Fibroblast of lung (primary cell): Measurements from ENCODE around the gene LPP. TPM values are rescaled to one million over a fixed set of nuclear protein-coding genes. Genes with fewer than 3 reads are reported as not detected.

Experiments used
- DNase-seq, 2 donors: peaks; one replicate each; pipeline versions ENCODE4 v3.0.0 to v3.0.0-alpha.2; 2010; ENCODE audit warnings: low read depth in 2 of 2
- H2AFZ ChIP-seq: 2 replicates; pipeline ENCODE4 v1.5.1; 2012; ENCODE audit warnings: low read length, control low read depth, inconsistent platforms
- H3K27ac ChIP-seq: 2 replicates; pipeline ENCODE4 v1.5.1; 2011; ENCODE audit warnings: low read length, control low read depth; ENCODE audit not compliant: insufficient read depth
- H3K27me3 ChIP-seq: 2 replicates; pipeline ENCODE4 v1.5.1; 2011; ENCODE audit warnings: mild to moderate bottlenecking, low read length; ENCODE audit not compliant: control insufficient read depth, insufficient read depth
- H3K36me3 ChIP-seq: 2 replicates; pipeline ENCODE4 v1.5.1; 2011; ENCODE audit warnings: low read length; ENCODE audit not compliant: control insufficient read depth, insufficient read depth
- H3K4me1 ChIP-seq: 2 replicates; pipeline ENCODE4 v1.5.1; 2011; ENCODE audit warnings: low read length; ENCODE audit not compliant: control insufficient read depth, insufficient read depth; ENCODE audit errors: extremely low read depth
- H3K4me2 ChIP-seq: 2 replicates; pipeline ENCODE4 v1.5.1; 2011; ENCODE audit warnings: low read length, control low read depth; ENCODE audit not compliant: insufficient read depth; ENCODE audit errors: extremely low read depth
- H3K4me3 ChIP-seq, 4 experiments: fragments of 200-600 bp in 1 of 4; sonication (generic) in 1 of 4; replicated peaks in 1 of 4; 2 replicates each; pipeline ENCODE4 v1.5.1; 2011 to 2016; ENCODE audit warnings: low read length in 4 of 4, low read depth in 3 of 4, mild to moderate bottlenecking in 3 of 4, control low read depth in 2 of 4, inconsistent platforms in 1 of 4, mixed read lengths in 1 of 4; ENCODE audit not compliant: insufficient read depth in 1 of 4; ENCODE audit errors: control extremely low read depth in 1 of 4
- H3K79me2 ChIP-seq: 2 replicates; pipeline ENCODE4 v1.5.1; 2012; ENCODE audit warnings: mild to moderate bottlenecking, low read length, inconsistent platforms; ENCODE audit not compliant: control insufficient read depth, insufficient read depth
- H3K9ac ChIP-seq: 2 replicates; pipeline ENCODE4 v1.5.1; 2011; ENCODE audit warnings: mild to moderate bottlenecking, low read length, control low read depth; ENCODE audit not compliant: insufficient read depth
- H3K9me3 ChIP-seq: 2 replicates; pipeline ENCODE4 v1.5.1; 2012; ENCODE audit warnings: low read depth, low read length; ENCODE audit not compliant: control insufficient read depth, insufficient read depth
- H4K20me1 ChIP-seq: 2 replicates; pipeline ENCODE4 v1.5.1; 2011; ENCODE audit warnings: low read length; ENCODE audit not compliant: control insufficient read depth, insufficient read depth; ENCODE audit errors: extremely low read depth
- EZH2 ChIP-seq: IDR thresholded peaks from 2 replicates; pipeline ENCODE4 v1.5.1; 2012; ENCODE audit warnings: low read length, control low read depth, mild to moderate bottlenecking; ENCODE audit errors: missing control alignments
- polyA plus RNA-seq, 2 donors: library from polyadenylated mRNA; depleted of rRNA in 1 of 2; stranded (reverse) in 1 of 2; unstranded in 1 of 2; fragments of >200 nt; gene quantifications; 2 replicates each; pipeline ENCODE4 v1.2.1, GENCODE V29; 2011 to 2012; ENCODE audit warnings: missing spikeins in 1 of 2
- total RNA-seq: library from RNA; depleted of rRNA; stranded (reverse); fragments of >200 nt; gene quantifications from 2 replicates; pipeline ENCODE4 v1.2.1, GENCODE V29; 2014
- TF ChIP-seq, protein P1 (sequence below), 2 donors: IDR thresholded peaks in 1 of 2; conservative IDR thresholded peaks in 1 of 2; 1 replicate in 1 of 2; 2 replicates in 1 of 2; pipeline ENCODE4 v1.5.1; 2011 to 2012; ENCODE audit warnings: low read length in 2 of 2, control low read depth in 1 of 2, inconsistent platforms in 1 of 2, low read depth in 1 of 2, mild to moderate bottlenecking in 1 of 2

LPP gene
- total and polyA plus RNA-seq, 2 donors (not counting 1 experiment from before 2014, with no cell fraction given): 69.0 to 124 TPM

DNA sequence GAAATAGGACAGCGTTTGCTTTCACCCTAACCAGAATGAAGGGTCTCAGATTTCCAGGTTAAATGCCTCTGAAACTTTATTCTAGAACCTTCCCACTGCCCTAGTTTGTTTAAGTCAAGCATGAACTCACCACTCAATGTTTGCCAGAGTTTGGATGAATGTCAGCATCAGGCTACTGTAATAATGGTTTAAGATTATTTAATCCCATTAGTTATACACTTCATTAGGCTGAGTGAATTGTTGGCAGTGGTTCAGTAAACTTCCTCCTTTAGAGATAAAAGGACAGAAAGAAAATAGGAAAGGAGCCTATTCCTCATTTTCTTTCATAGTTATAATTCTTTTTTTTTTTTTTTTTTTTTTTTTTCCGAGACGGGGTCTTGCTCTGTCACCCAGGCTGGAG is 615.9 kb downstream of the LPP start:
- Histone ChIP-seq H3K79me2 (no peaks in the 10 kb centered on the region), H3K27ac (no peak overlapping the region), H3K36me3 (no peaks in the 10 kb centered on the region), H4K20me1 (no peaks in the 10 kb centered on the region), H3K9me3 (no peaks in the 10 kb centered on the region), H2AFZ (no peak overlapping the region), H3K9ac (no peak overlapping the region), H3K4me3 (no peak overlapping the region), H3K27me3 (no peaks in the 10 kb centered on the region), H3K4me1 (peaks cover 2% of the 10 kb centered on the region), H3K4me2 (no peak overlapping the region)
- DNase-seq: peak in 1 of 2 donors; percentile 45
- TF ChIP-seq, protein P1, sequence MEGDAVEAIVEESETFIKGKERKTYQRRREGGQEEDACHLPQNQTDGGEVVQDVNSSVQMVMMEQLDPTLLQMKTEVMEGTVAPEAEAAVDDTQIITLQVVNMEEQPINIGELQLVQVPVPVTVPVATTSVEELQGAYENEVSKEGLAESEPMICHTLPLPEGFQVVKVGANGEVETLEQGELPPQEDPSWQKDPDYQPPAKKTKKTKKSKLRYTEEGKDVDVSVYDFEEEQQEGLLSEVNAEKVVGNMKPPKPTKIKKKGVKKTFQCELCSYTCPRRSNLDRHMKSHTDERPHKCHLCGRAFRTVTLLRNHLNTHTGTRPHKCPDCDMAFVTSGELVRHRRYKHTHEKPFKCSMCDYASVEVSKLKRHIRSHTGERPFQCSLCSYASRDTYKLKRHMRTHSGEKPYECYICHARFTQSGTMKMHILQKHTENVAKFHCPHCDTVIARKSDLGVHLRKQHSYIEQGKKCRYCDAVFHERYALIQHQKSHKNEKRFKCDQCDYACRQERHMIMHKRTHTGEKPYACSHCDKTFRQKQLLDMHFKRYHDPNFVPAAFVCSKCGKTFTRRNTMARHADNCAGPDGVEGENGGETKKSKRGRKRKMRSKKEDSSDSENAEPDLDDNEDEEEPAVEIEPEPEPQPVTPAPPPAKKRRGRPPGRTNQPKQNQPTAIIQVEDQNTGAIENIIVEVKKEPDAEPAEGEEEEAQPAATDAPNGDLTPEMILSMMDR (conservative IDR thresholded peaks at IDR 0.05 in 1 of 2, IDR thresholded peaks at IDR 0.05 in 1 of 2; ENCODE audit: low read depth in 1 of 2, low read length in 2 of 2): no peak
- TF ChIP-seq EZH2: no peak

DNA sequence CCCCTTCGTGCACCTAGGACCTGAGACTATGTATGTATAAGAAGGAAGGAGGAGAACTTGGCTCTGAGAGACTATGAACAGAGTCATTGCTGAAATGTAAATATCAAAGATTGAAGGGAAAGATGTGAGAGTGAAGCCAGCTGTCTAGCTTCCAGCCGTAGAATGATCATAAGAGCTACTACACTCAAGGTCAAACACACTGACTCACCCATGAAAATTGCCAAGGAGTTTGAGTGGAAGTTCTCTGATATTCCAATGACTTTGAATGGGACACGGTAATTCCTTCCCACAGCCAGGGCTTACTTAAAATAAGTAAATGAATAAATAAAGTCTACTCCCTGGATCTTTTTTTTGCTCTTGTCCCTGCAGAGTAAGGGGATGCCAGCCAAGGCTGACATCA is 618.9 kb downstream of the LPP start:
- TF ChIP-seq EZH2: no peak
- TF ChIP-seq, protein P1 (conservative IDR thresholded peaks at IDR 0.05 in 1 of 2, IDR thresholded peaks at IDR 0.05 in 1 of 2; ENCODE audit: low read depth in 1 of 2, low read length in 2 of 2): no peak
- peaks cover 4% of the 10 kb centered on the region for H3K4me1 ChIP-seq
- no peaks in the 10 kb centered on the region for H3K9me3 ChIP-seq
- H3K4me2 ChIP-seq: no peak overlapping the region
- no peak overlapping the region for H3K27ac ChIP-seq
- no peaks in the 10 kb centered on the region for H3K27me3 ChIP-seq
- H3K9ac ChIP-seq: no peak overlapping the region
- no peak overlapping the region for H2AFZ ChIP-seq
- peak; percentile 94 to 96 for DNase-seq
- H3K36me3 ChIP-seq: no peaks in the 10 kb centered on the region
- no peak overlapping the region for H3K4me3 ChIP-seq
- no peaks in the 10 kb centered on the region for H4K20me1 ChIP-seq
- H3K79me2 ChIP-seq: no peaks in the 10 kb centered on the region

DNA sequence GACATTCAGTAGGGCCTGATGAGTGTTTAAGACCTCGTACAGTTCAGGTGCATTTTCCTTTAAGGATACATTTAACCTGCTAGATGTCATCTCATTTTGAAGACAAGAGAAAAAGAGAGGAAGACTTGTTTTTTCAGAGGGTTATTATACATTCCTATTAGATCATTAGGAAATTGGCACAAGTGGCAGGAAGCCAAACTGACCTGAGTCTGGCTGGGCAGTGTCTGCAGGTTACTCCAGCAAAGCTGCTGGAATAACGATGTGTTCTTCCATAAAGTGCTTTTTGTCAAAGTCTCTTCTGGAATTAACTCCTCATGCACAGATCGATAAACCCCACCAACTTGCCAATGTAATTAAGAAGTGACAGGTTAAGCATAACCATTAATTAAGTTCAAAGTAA is 621.5 kb downstream of the LPP start:
- Histone ChIP-seq H3K36me3 (no peaks in the 10 kb centered on the region), H3K9me3 (no peaks in the 10 kb centered on the region), H3K4me3 (no peak overlapping the region), H3K27ac (no peak overlapping the region), H2AFZ (no peak overlapping the region), H4K20me1 (no peaks in the 10 kb centered on the region), H3K79me2 (no peaks in the 10 kb centered on the region), H3K4me2 (no peak overlapping the region), H3K4me1 (peaks cover 13% of the 10 kb centered on the region), H3K27me3 (no peaks in the 10 kb centered on the region), H3K9ac (no peak overlapping the region)
- no peak for DNase-seq
- TF ChIP-seq, protein P1 (conservative IDR thresholded peaks at IDR 0.05 in 1 of 2, IDR thresholded peaks at IDR 0.05 in 1 of 2; ENCODE audit: low read depth in 1 of 2, low read length in 2 of 2): no peak
- TF ChIP-seq EZH2: no peak
